K562 (cell line): ENCODE results near the gene TLE4. TPM values are rescaled to one million over a fixed set of nuclear protein-coding genes. Genes with fewer than 3 reads are reported as not detected.

Experiments used
- ATAC-seq: fragments of 200-7000 bp; cut with Tn5 transposase; 3 replicates; pipeline ENCODE4 v1.9.1; 2020; ENCODE audit warnings: moderate library complexity
- BruUV-seq: library from RNA; stranded (reverse); fragments of 400-500 nt; replicated peaks from 2 replicates; lab custom pipeline; 2021; lab: Mats Ljungman, UMichigan
- CTCF ChIA-PET: fragments of 300-600 bp; formaldehyde crosslinking; extraction: SDS; loops from one replicate; lab custom pipeline; 2021; ENCODE audit warnings: low intra/inter-chr PET ratio; lab: Yijun Ruan, JAX
- POLR2A ChIA-PET: fragments of 300-600, 350-650 bp; sonication (Branson Sonifier 250); formaldehyde crosslinking; extraction: SDS; loops from one replicate; lab custom pipeline; 2021; ENCODE audit warnings: antibody characterized with exemption, inconsistent platforms; lab: Yijun Ruan, JAX
- DNase-seq, 4 experiments: peaks; one replicate each; pipeline versions ENCODE4 v3.0.0 to v3.0.0-alpha.2; 2011 to 2018; ENCODE audit warnings: low spot score in 3 of 4, mixed read lengths in 3 of 4; ENCODE audit errors: extremely low read depth in 1 of 4
- FAIRE-seq: peaks from 2 replicates; lab custom pipeline; 2011; peaks lifted over from hg19 to GRCh38; lab: Jason Lieb, UNC
- H2AFZ ChIP-seq: 2 replicates; pipeline ENCODE4 v1.6.0; 2011; ENCODE audit warnings: low read depth, low read length, control low read depth, inconsistent platforms
- H3K27ac ChIP-seq: fragments of 200-600 bp; 3 replicates; pipeline ENCODE4 v1.8.0; 2011; ENCODE audit warnings: low read depth, mild to moderate bottlenecking, control low read depth, inconsistent platforms, low read length, moderate library complexity, mixed read lengths; ENCODE audit errors: extremely low read depth
- H3K27me3 ChIP-seq, 2 experiments: fragments of 300-600 bp in 1 of 2; 2 replicates in 1 of 2; 3 replicates in 1 of 2; pipeline versions ENCODE4 v1.6.0 to v1.8.0; 2011; ENCODE audit warnings: inconsistent platforms in 2 of 2, low read length in 2 of 2, mild to moderate bottlenecking in 1 of 2, mixed read lengths in 1 of 2, moderate library complexity in 1 of 2; ENCODE audit not compliant: control insufficient read depth in 2 of 2, insufficient read depth in 2 of 2
- H3K36me3 ChIP-seq: fragments of 300-600 bp; 3 replicates; pipeline ENCODE4 v1.8.0; 2011; ENCODE audit warnings: mild to moderate bottlenecking, low read length, inconsistent platforms; ENCODE audit not compliant: control insufficient read depth, insufficient read depth
- H3K4me1 ChIP-seq, 2 experiments: fragments of 200-600 bp in 1 of 2; replicated peaks in 1 of 2; 2 replicates in 1 of 2; 3 replicates in 1 of 2; pipeline versions ENCODE4 v1.5.1 to v1.8.0; 2011; ENCODE audit warnings: inconsistent platforms in 2 of 2, low read length in 2 of 2, mild to moderate bottlenecking in 1 of 2, mixed read lengths in 1 of 2, moderate library complexity in 1 of 2; ENCODE audit not compliant: control insufficient read depth in 2 of 2, insufficient read depth in 2 of 2
- H3K4me2 ChIP-seq: 2 replicates; pipeline ENCODE4 v1.6.1; 2011; ENCODE audit warnings: low read length, control low read depth, inconsistent platforms, mixed read lengths; ENCODE audit not compliant: insufficient read depth
- H3K4me3 ChIP-seq: fragments of 200-600 bp; sonication (generic), shearing (Covaris generic); 2 replicates; pipeline ENCODE4 v1.5.1; 2016; ENCODE audit warnings: control low read depth, inconsistent platforms
- H3K79me2 ChIP-seq: fragments of 200-600 bp; 3 replicates; pipeline ENCODE4 v1.8.0; 2011; ENCODE audit warnings: low read length, inconsistent platforms; ENCODE audit not compliant: control insufficient read depth, insufficient read depth
- H3K9ac ChIP-seq, 2 experiments: 2 replicates each; pipeline versions ENCODE4 v1.6.0 to v1.6.1; 2011; ENCODE audit warnings: low read depth in 2 of 2, low read length in 2 of 2, control low read depth in 1 of 2, inconsistent platforms in 1 of 2, mild to moderate bottlenecking in 1 of 2, mixed read lengths in 1 of 2; ENCODE audit not compliant: insufficient read depth in 1 of 2
- H3K9me1 ChIP-seq: one replicate; pipeline ENCODE4 v1.6.0; 2011; ENCODE audit warnings: inconsistent platforms, mild to moderate bottlenecking, low read length, moderate library complexity; ENCODE audit not compliant: control insufficient read depth, insufficient read depth
- H3K9me3 ChIP-seq: replicated peaks from 2 replicates; pipeline ENCODE4 v1.5.1; 2011; ENCODE audit warnings: low read depth, low read length, inconsistent platforms; ENCODE audit not compliant: control insufficient read depth, insufficient read depth
- H4K20me1 ChIP-seq: replicated peaks from 2 replicates; pipeline ENCODE4 v1.6.1; 2011; ENCODE audit warnings: low read length, inconsistent platforms, mixed read lengths; ENCODE audit not compliant: control insufficient read depth, insufficient read depth
- FOXO4 ChIP-seq: fragments of 450-650 bp; formaldehyde crosslinking; IDR thresholded peaks from 2 replicates; pipeline ENCODE4 v1.4.0; 2020; ENCODE audit warnings: mild to moderate bottlenecking, moderate library complexity
- JUN ChIP-seq, 2 experiments: sonication (generic) in 1 of 2; formaldehyde crosslinking in 1 of 2; IDR thresholded peaks; 2 replicates each; pipeline versions ENCODE4 v1.6.1 to v1.8.0; 2012 to 2022; ENCODE audit warnings: borderline replicate concordance in 2 of 2, mild to moderate bottlenecking in 2 of 2, improper control_type of control experiment in 1 of 2, low read depth in 1 of 2, low read length in 1 of 2, missing genetic modification reagents in 1 of 2
- PHF20 ChIP-seq: fragments of 450-650 bp; IDR thresholded peaks from 2 replicates; pipeline ENCODE4 v1.6.1; 2018; ENCODE audit not compliant: partially characterized antibody
- TARDBP ChIP-seq: fragments of 450-650 bp; IDR thresholded peaks from 2 replicates; pipeline ENCODE4 v1.6.1; 2016
- TEAD1 ChIP-seq, 2 experiments: fragments of 450-650 bp in 1 of 2; sonication (generic) in 1 of 2; formaldehyde crosslinking; IDR thresholded peaks; 2 replicates each; pipeline versions ENCODE4 v1.4.0 to v1.8.0; 2020 to 2022; ENCODE audit warnings: mild to moderate bottlenecking in 2 of 2, missing genetic modification reagents in 1 of 2
- USF1 ChIP-seq: sonication (generic); formaldehyde crosslinking; IDR thresholded peaks from 2 replicates; pipeline ENCODE4 v1.9.0; 2022; ENCODE audit warnings: mild to moderate bottlenecking, missing genetic modification reagents
- WGBS: fragments of 100-300 bp; shearing (Covaris generic); methylation state at CpG from one replicate; pipeline ENCODE4 v1.1.6; 2016; ENCODE audit warnings: low coverage, mixed read lengths; ENCODE audit not compliant: insufficient coverage; ENCODE audit errors: missing lambda C conversion rate; 5-methylcytosine and 5-hydroxymethylcytosine counted together
- in situ Hi-C: fragments of 300-500 bp; cut with MboI; formaldehyde crosslinking; loops from 4 replicates; pipeline ENCODE4 v1.15.0; 2018; ENCODE audit warnings: inconsistent platforms, mixed read lengths
- intact Hi-C: fragments of 100-400 bp; cut with micrococcal nuclease; formaldehyde crosslinking; loops from 2 replicates; pipeline ENCODE4 v1.14.2; 2022
- polyA plus RNA-seq, 8 experiments: library from polyadenylated mRNA; depleted of rRNA in 4 of 8; stranded (reverse) in 5 of 8; unstranded in 3 of 8; fragments of >200 nt; fragmentation: Nextera tagmentation in 2 of 8; fragmentation: Illumina TruSeq in 1 of 8; extraction: Ambion mirVana in 2 of 8; extraction: Trizol in 1 of 8; gene quantifications; 2 replicates each; pipeline versions ENCODE4 v1.2.1 to v1.2.3, GENCODE V29; 2011 to 2014; ENCODE audit warnings: inconsistent platforms in 1 of 8, missing spikeins in 1 of 8
- total RNA-seq, 7 experiments: library from RNA; depleted of rRNA in 6 of 7; stranded (reverse); fragments of >200 nt in 6 of 7; fragmentation: Illumina TruSeq in 2 of 7; extraction: Trizol in 2 of 7; gene quantifications; 2 replicates each; pipeline versions ENCODE4 v1.2.1 to v1.2.3, GENCODE V29; 2011 to 2021; ENCODE audit warnings: low replicate concordance in 1 of 7

TLE4 gene
- total and polyA plus RNA-seq, 9 of the 15 experiments (the other 6 are each of a cell fraction or from before 2014, with no cell fraction given) = 1.1 to 8.8 (median 5.7) TPM

GRCh38 chr9:79598562-79599345, 27.0 kb downstream of the TLE4 start:
- WGBS = 5% methylated on average over 4 of the region's 4 CpGs
- in situ Hi-C loops = no loop called here
- Histone ChIP-seq H3K4me2 (no peak overlapping the region), H4K20me1 (no peaks in the 10 kb centered on the region), H3K9ac (no peak overlapping the region), H3K9me1 (no peaks in the 10 kb centered on the region), H3K27ac (no peak overlapping the region), H2AFZ (no peak overlapping the region), H3K27me3 (no peaks in the 10 kb centered on the region), H3K79me2 (no peaks in the 10 kb centered on the region), H3K9me3 (no peaks in the 10 kb centered on the region), H3K36me3 (no peaks in the 10 kb centered on the region), H3K4me3 (no peak overlapping the region), H3K4me1 (no peaks in the 10 kb centered on the region)
- DNase-seq = no peak
- CTCF ChIA-PET = no interaction called here
- POLR2A ChIA-PET = no interaction called here
- TF ChIP-seq PHF20 = no peak
- TF ChIP-seq TEAD1 (CRISPR knock-in tag; IDR thresholded peaks at IDR 0.05) = no peak
- no peak for TF ChIP-seq FOXO4
- no peak for TF ChIP-seq TARDBP
- TF ChIP-seq JUN (IDR thresholded peaks at IDR 0.05; ENCODE audit: borderline replicate concordance, low read depth, low read length) = no peak
- TF ChIP-seq JUN (CRISPR knock-in tag; IDR thresholded peaks at IDR 0.05; ENCODE audit: borderline replicate concordance) = no peak
- no peak for TF ChIP-seq USF1
- no peak for FAIRE-seq
- BruUV-seq = no TSS peak
- ATAC-seq = no peak
- intact Hi-C loops = no loop called here
